Small intestine (tissue), 7 donors: Measurements from ENCODE around the gene BRD9. TPM values are rescaled to one million over a fixed set of nuclear protein-coding genes. Genes with fewer than 3 reads are reported as not detected.
"Not testable (repeated sequence)": the region's sequence is repeated elsewhere in the genome, so short reads cannot be mapped to it uniquely, and the experiment has no call there.

ENCODE experiments used
- DNase-seq, 2 donors: peaks; one replicate each; pipeline versions ENCODE4 v3.0.0 to v3.0.0-alpha.2; 2013
- FAIRE-seq: peaks from 2 replicates; lab custom pipeline; 2012; peaks lifted over from hg19 to GRCh38; lab: Jason Lieb, UNC
- H3K27ac ChIP-seq, 3 donors: one replicate each; pipeline ENCODE4 v1.5.1; 2013; ENCODE audit warnings: low read length in 2 of 3, mild to moderate bottlenecking in 2 of 3, control low read depth in 1 of 3, inconsistent platforms in 1 of 3, low read depth in 1 of 3, moderate library complexity in 1 of 3
- H3K27me3 ChIP-seq, 3 donors: one replicate each; pipeline ENCODE4 v1.6.1; 2013; ENCODE audit warnings: low read length in 3 of 3, inconsistent platforms in 1 of 3; ENCODE audit not compliant: control insufficient read depth in 3 of 3, insufficient read depth in 3 of 3
- H3K36me3 ChIP-seq, 3 donors: one replicate each; pipeline ENCODE4 v1.6.1; 2013; ENCODE audit warnings: low read length in 3 of 3, inconsistent platforms in 1 of 3, low read depth in 1 of 3, mild to moderate bottlenecking in 1 of 3, moderate library complexity in 1 of 3; ENCODE audit not compliant: control insufficient read depth in 3 of 3, insufficient read depth in 2 of 3
- H3K4me1 ChIP-seq, 3 donors: one replicate each; pipeline ENCODE4 v1.6.1; 2013; ENCODE audit warnings: low read length in 2 of 3, inconsistent platforms in 1 of 3, low read depth in 1 of 3, mild to moderate bottlenecking in 1 of 3, moderate library complexity in 1 of 3; ENCODE audit not compliant: control insufficient read depth in 3 of 3, insufficient read depth in 2 of 3
- H3K4me3 ChIP-seq, 3 donors: one replicate each; pipeline ENCODE4 v1.5.1; 2013; ENCODE audit warnings: low read length in 3 of 3, control low read depth in 1 of 3, inconsistent platforms in 1 of 3, low read depth in 1 of 3, mild to moderate bottlenecking in 1 of 3, moderate library complexity in 1 of 3
- H3K9me3 ChIP-seq, 2 donors: one replicate each; pipeline ENCODE4 v1.6.1; 2013; ENCODE audit warnings: low read depth in 1 of 2, low read length in 1 of 2; ENCODE audit not compliant: control insufficient read depth in 2 of 2, insufficient read depth in 1 of 2
- WGBS, 3 donors: extraction: QIAGEN DNeasy Blood & Tissue Kit; methylation state at CpG; one replicate each; pipeline ENCODE4 v1.1.7; 2013; 5-methylcytosine and 5-hydroxymethylcytosine counted together
- polyA plus RNA-seq, 4 donors: library from polyadenylated mRNA; stranded (reverse) in 3 of 4; unstranded in 1 of 4; fragments of 200-250 nt in 3 of 4; fragments of 120-200 nt in 1 of 4; gene quantifications; one replicate each; pipeline versions ENCODE4 v1.2.1 to v1.2.3, GENCODE V29; 2013
- donor health status: healthy with polysubstance abuse.
- donor health status: control.
- donor health status: control.
- donor health status: Bipolar disorder and iron deficiency.
- donor health status: healthy.

BRD9 gene
- polyA plus RNA-seq, 4 donors, result 21.2 to 53.2 (median 30.5) TPM

- H3K27me3 ChIP-seq, H3K4me3 ChIP-seq, FAIRE-seq, H3K27ac ChIP-seq, H3K4me1 ChIP-seq, DNase-seq, H3K9me3 ChIP-seq: not testable (repeated sequence)
- peaks cover 0 to 31% (median 0%) of the 10 kb centered on the region in 3 donors for H3K36me3 ChIP-seq
- 83 to 90% (median 87%) methylated on average over 12 to 14 of the region's 15 CpGs for WGBS, 3 donors
Measured at GRCh38 chr5:841531-842401, 50.8 kb downstream of the BRD9 start.

- H3K27ac ChIP-seq, H3K4me3 ChIP-seq, H3K27me3 ChIP-seq, FAIRE-seq, H3K4me1 ChIP-seq, DNase-seq, H3K9me3 ChIP-seq: not testable (repeated sequence)
- WGBS, 3 donors, result 86 to 96% (median 89%) methylated on average over 9 to 10 of the region's 10 CpGs
- peaks cover 0 to 31% (median 0%) of the 10 kb centered on the region in 3 donors for H3K36me3 ChIP-seq
Measured at GRCh38 chr5:840974-841435, 51.6 kb downstream of the BRD9 start.

- FAIRE-seq, DNase-seq, H3K4me1 ChIP-seq, H3K27ac ChIP-seq, H3K4me3 ChIP-seq, H3K27me3 ChIP-seq, H3K9me3 ChIP-seq: not testable (repeated sequence)
- WGBS, 3 donors, result 85 to 93% (median 89%) methylated on average over 21 of the region's 21 CpGs
- peaks cover 0 to 31% (median 0%) of the 10 kb centered on the region in 3 donors for H3K36me3 ChIP-seq
Measured at GRCh38 chr5:840118-840973, 52.3 kb downstream of the BRD9 start.

DNA sequence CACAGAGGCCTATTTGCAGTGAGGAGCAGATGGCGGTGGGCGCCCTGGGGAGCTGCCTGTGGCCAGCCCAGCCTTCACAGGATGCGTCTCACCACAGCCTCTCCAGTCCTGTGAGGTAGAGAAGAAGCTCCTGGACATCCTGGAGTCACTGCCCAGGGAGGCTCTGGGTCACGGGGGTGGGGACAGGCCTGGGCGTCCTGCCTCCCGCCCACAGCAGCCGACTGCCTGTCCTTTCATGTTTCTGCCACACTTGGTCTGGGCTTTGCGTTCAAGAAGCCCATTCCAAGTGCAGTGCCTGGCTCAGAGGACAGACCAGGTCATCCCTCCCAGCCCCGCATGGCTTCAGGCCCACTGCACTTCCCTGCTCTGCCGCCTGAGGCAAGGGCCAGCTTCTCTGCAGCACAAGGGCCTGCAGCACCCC is 54.2 kb downstream of the BRD9 start:
- not testable (repeated sequence) for H3K4me1 ChIP-seq, FAIRE-seq, H3K4me3 ChIP-seq, H3K9me3 ChIP-seq, H3K27me3 ChIP-seq, H3K27ac ChIP-seq, DNase-seq
- peaks cover 0 to 31% (median 0%) of the 10 kb centered on the region in 3 donors for H3K36me3 ChIP-seq
- 87 to 96% (median 88%) methylated on average over 9 to 10 of the region's 10 CpGs for WGBS, 3 donors

- not testable (repeated sequence) for H3K4me1 ChIP-seq, DNase-seq, FAIRE-seq, H3K27me3 ChIP-seq, H3K9me3 ChIP-seq, H3K27ac ChIP-seq, H3K4me3 ChIP-seq
- peaks cover 0 to 27% (median 0%) of the 10 kb centered on the region in 3 donors for H3K36me3 ChIP-seq
- 92 to 96% (median 96%) methylated on average over 11 to 14 of the region's 14 CpGs for WGBS, 3 donors
Measured at GRCh38 chr5:837621-838121, 54.9 kb downstream of the BRD9 start.

- not testable (repeated sequence) for FAIRE-seq, H3K9me3 ChIP-seq, H3K27ac ChIP-seq, H3K4me3 ChIP-seq, H3K4me1 ChIP-seq, H3K27me3 ChIP-seq
- DNase-seq, result peak; percentile 67 to 74
- WGBS, 3 donors, result 31 to 61% (median 42%) methylated on average over 7 of the region's 7 CpGs
- H3K36me3 ChIP-seq, result peaks cover 0 to 16% (median 0%) of the 10 kb centered on the region in 3 donors
Measured at GRCh38 chr5:835933-836612, 56.5 kb downstream of the BRD9 start.

- H3K9me3 ChIP-seq, DNase-seq: not testable (repeated sequence)
- 72 to 87% (median 77%) methylated on average over 2 of the region's 2 CpGs for WGBS, 3 donors
Measured at GRCh38 chr5:834013-834412, 58.6 kb downstream of the BRD9 start.

More at GRCh38 chr5:834013-834412, 58.6 kb downstream of the BRD9 start:
- not testable (repeated sequence) for H3K27me3 ChIP-seq, H3K4me3 ChIP-seq, H3K4me1 ChIP-seq, FAIRE-seq, H3K36me3 ChIP-seq, H3K27ac ChIP-seq
